ENCODE results near the gene MRPS23.

GRCh38 chr17:57830880-57831279 is 19.0 kb downstream of the MRPS23 start:
- TF ChIP-seq CTCF (IDR thresholded peaks at IDR 0.05 in 2 of 3, conservative IDR thresholded peaks at IDR 0.05 in 1 of 3; ENCODE audit: insufficient read depth in 2 of 3, low read depth in 1 of 3, low read length in 3 of 3): no peak
- no peak for TF ChIP-seq BRD9 (IDR thresholded peaks at IDR 0.05; ENCODE audit: low read depth, partially characterized antibody)
- TF ChIP-seq MCM7 (IDR thresholded peaks at IDR 0.05): no peak
- no peak for TF ChIP-seq DIDO1 (tag; IDR thresholded peaks at IDR 0.05; ENCODE audit: low read depth)
- TF ChIP-seq SOX6 (IDR thresholded peaks at IDR 0.05): no peak
- no peak for TF ChIP-seq RNF2 (IDR thresholded peaks at IDR 0.05)
- no peak for TF ChIP-seq NKRF (IDR thresholded peaks at IDR 0.05; ENCODE audit: borderline replicate concordance)
- TF ChIP-seq CHD1 (IDR thresholded peaks at IDR 0.05; ENCODE audit: low read length): no peak

Data from K562 (cell line).